Activated CD8-positive, alpha-beta T cell treated with anti-CD3 and anti-CD28 coated beads for 36 hours (primary cell): ENCODE measurements around the gene CYP2W1. TPM values are rescaled to one million over a fixed set of nuclear protein-coding genes. Genes with fewer than 3 reads are reported as not detected.

Experiments
- ATAC-seq: fragments of 200-7000 bp; cut with Tn5 transposase; one replicate; pipeline ENCODE4 v1.10.0; 2021; ENCODE audit warnings: mild to moderate bottlenecking, moderate library complexity
- CTCF ChIA-PET: fragments of 350-600 bp; sonication (Branson Sonifier 250); formaldehyde crosslinking; loops from one replicate; lab custom pipeline; 2021; ENCODE audit warnings: antibody characterized with exemption; lab: Charles Lee
- POLR2A ChIA-PET: fragments of 350-600 bp; sonication (Branson Sonifier 250); formaldehyde crosslinking; loops from one replicate; lab custom pipeline; 2021; ENCODE audit warnings: antibody characterized with exemption; lab: Charles Lee
- DNase-seq: peaks from one replicate; pipeline ENCODE4 v3.0.0-alpha.2; 2020
- H3K27ac Mint-ChIP-seq: one replicate; pipeline ENCODE4 v1.8.0; 2021; ENCODE audit warnings: mild to moderate bottlenecking, mixed read lengths
- H3K27me3 Mint-ChIP-seq: one replicate; pipeline ENCODE4 v1.8.0; 2021; ENCODE audit warnings: mixed read lengths
- H3K36me3 Mint-ChIP-seq: one replicate; pipeline ENCODE4 v1.8.0; 2021; ENCODE audit warnings: low read depth, mixed read lengths
- H3K4me1 Mint-ChIP-seq: one replicate; pipeline ENCODE4 v1.8.0; 2021; ENCODE audit warnings: low read depth, mixed read lengths
- H3K4me3 Mint-ChIP-seq: one replicate; pipeline ENCODE4 v1.8.0; 2021; ENCODE audit warnings: mild to moderate bottlenecking, moderate library complexity, mixed read lengths
- H3K9me3 Mint-ChIP-seq: one replicate; pipeline ENCODE4 v1.8.0; 2021; ENCODE audit warnings: mixed read lengths
- intact Hi-C: fragments of 100-400 bp; cut with micrococcal nuclease; formaldehyde crosslinking; loops from one replicate; pipeline ENCODE4 v1.10.0; 2022
- total RNA-seq, 2 experiments: library from RNA; stranded (reverse); gene quantifications; one replicate each; pipeline ENCODE4 v1.2.3, GENCODE V29; 2021
- TF ChIP-seq, protein P1 (sequence below): fragments of 200-600 bp; IDR thresholded peaks from one replicate; pipeline ENCODE4 v1.8.0; 2022; ENCODE audit warnings: antibody characterized with exemption, mild to moderate bottlenecking

Gene CYP2W1
- total RNA-seq, 2 experiments from 2014 or later: not detected

DNA sequence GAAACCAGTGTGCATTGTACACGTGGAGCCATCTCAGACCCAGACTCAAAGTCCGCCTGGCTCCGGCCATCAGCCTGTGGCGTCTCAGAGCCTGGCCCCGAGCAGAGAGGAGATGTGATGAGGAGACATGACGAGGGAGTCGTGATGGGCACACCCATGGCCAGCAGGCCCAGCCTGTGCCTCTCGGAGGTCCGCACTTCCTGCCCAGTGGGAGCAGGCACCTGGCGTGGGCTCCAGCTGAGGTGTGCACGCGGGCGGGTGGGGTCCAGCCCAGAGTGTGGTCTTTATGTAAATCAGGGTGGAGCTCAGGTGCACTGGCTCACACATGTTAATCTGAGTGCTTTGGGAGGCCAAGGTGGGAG is 35.3 kb downstream of the CYP2W1 start:
- H3K36me3 Mint-ChIP-seq: peaks cover 12% of the 10 kb centered on the region
- CTCF ChIA-PET: interaction anchor here (1.5 to 2.0 kb wide), 2 partner anchors 25 to 48 kb away, joined by 6 to 9 read pairs; no protein-coding TSS in a partner anchor
- ATAC-seq (no peak), DNase-seq (no peak)
- H3K4me3 Mint-ChIP-seq: no peak overlapping the region
- intact Hi-C loops: no loop called here
- POLR2A ChIA-PET: no interaction called here
- TF ChIP-seq, protein P1, sequence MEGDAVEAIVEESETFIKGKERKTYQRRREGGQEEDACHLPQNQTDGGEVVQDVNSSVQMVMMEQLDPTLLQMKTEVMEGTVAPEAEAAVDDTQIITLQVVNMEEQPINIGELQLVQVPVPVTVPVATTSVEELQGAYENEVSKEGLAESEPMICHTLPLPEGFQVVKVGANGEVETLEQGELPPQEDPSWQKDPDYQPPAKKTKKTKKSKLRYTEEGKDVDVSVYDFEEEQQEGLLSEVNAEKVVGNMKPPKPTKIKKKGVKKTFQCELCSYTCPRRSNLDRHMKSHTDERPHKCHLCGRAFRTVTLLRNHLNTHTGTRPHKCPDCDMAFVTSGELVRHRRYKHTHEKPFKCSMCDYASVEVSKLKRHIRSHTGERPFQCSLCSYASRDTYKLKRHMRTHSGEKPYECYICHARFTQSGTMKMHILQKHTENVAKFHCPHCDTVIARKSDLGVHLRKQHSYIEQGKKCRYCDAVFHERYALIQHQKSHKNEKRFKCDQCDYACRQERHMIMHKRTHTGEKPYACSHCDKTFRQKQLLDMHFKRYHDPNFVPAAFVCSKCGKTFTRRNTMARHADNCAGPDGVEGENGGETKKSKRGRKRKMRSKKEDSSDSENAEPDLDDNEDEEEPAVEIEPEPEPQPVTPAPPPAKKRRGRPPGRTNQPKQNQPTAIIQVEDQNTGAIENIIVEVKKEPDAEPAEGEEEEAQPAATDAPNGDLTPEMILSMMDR: no peak
- peaks cover 11% of the 10 kb centered on the region for H3K9me3 Mint-ChIP-seq
- no peaks in the 10 kb centered on the region for H3K27me3 Mint-ChIP-seq
- H3K27ac Mint-ChIP-seq: no peak overlapping the region
- H3K4me1 Mint-ChIP-seq: peaks cover 11% of the 10 kb centered on the region

DNA sequence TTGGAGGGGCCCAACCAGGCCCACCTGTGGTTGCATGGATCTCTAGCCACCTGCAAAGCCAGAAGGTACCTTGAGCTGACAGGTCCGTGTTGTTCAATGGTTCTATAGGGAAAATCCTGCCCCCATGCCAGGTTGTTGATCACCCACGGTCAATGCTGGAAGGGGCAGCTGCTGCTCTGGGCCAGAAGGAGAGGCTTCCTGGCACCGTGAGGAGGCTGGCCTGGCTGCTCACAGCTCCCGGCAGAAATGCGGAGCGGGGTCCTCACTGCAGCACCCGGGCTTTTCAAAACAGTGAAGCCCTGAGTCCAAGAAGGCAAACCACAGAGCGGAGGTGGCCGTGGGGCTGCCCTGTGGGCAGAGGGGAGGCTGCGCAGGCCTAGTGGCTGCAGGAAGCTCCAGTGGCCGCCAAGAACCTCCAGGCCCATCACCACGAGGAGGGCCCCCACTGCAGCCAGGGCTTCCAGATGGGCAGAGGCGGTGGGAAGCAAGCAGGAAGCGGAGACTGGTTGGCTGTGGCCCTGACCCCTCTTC is 36.3 kb downstream of the CYP2W1 start:
- POLR2A ChIA-PET: no interaction called here
- H3K36me3 Mint-ChIP-seq: peaks cover 14% of the 10 kb centered on the region

DNA sequence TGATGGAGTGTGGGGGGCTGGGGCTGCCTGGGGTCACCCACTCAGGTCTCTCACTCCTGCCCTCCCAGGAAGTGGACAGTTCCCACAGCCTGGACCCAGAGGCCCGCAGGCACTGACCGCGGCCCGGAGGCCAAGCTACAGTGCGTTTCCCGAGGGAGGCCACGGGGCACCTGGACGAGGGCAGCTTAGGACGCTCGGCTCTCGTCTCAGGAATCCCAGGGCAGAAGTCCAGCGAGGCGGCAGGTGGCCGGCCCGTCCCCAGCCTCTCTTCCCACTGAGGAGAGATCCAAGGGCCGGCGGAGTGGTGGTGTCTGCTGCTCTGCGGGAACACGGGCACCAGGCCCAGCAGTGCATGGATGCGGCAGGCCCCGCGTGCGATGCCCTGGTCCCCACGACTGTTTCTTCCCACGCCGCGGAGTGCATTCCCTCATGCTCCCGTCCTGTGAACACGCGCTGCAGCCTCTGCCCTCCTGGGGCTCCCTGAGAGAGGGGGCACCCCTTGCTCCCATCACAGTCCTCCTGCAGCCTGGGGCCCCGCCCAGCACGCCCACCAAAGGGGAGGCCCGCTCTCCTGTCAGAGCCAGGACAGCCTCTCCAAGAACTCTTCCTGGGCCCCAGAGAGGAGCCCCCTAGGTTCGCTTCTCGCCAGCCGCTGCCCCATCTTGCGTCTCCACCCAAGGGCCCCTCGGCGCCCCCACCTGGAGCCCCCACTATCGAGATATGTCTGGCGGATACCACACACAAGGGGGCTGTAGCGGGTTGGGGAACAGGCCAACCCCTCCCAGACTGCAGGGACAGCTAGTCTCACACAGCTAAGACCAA is 37.0 kb downstream of the CYP2W1 start:
- H3K4me3 Mint-ChIP-seq: no peak overlapping the region
- ChIA-PET CTCF (interaction anchor here (2.0 kb wide), 1 partner anchor 27 kb away, joined by 9 read pairs; no protein-coding TSS in a partner anchor), POLR2A (no interaction called here)

More for the DNA sequence above, 36.3 kb downstream of the CYP2W1 start:
- no peaks in the 10 kb centered on the region for H3K27me3 Mint-ChIP-seq
- intact Hi-C loops: no loop called here
- TF ChIP-seq, protein P1: no peak
- no peak overlapping the region for H3K27ac Mint-ChIP-seq
- H3K9me3 Mint-ChIP-seq: peaks cover 11% of the 10 kb centered on the region
- CTCF ChIA-PET: interaction anchor here (1.5 to 2.0 kb wide), 2 partner anchors 26 to 47 kb away, joined by 6 to 9 read pairs; no protein-coding TSS in a partner anchor
- no peak overlapping the region for H3K4me3 Mint-ChIP-seq
- peaks cover 6% of the 10 kb centered on the region for H3K4me1 Mint-ChIP-seq
- no peak for DNase-seq
- ATAC-seq: no peak

DNA sequence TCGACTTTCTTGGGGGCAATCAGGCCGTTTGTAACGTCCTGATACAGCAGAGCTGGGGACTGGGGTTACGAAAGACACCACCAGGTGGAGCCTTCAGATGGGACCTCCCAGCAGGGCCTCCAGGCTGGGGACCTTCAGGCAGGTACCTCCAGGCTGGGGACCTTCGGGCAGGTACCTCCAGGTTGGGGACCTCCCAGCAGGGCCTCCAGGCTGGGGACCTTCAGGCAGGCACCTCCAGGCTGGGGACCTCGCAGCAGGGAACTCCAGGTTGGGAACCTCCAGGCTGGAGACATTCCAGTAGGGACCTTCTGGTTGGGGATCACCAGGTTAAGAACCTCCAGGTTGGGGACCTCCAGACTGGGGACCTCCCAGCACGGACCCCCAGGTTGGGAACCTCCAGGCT is 37.9 kb downstream of the CYP2W1 start:
- H3K4me3 Mint-ChIP-seq: no peak overlapping the region
- POLR2A ChIA-PET: no interaction called here
- H3K4me1 Mint-ChIP-seq: peaks cover 6% of the 10 kb centered on the region
- no peak overlapping the region for H3K27ac Mint-ChIP-seq
- TF ChIP-seq, protein P1: no peak
- ATAC-seq: peak; percentile 32
- H3K27me3 Mint-ChIP-seq: no peaks in the 10 kb centered on the region
- peaks cover 11% of the 10 kb centered on the region for H3K9me3 Mint-ChIP-seq
- peaks cover 14% of the 10 kb centered on the region for H3K36me3 Mint-ChIP-seq
- intact Hi-C loops: no loop called here
- DNase-seq: no peak
- CTCF ChIA-PET: interaction anchor here (1.2 kb wide), 1 partner anchor 45 kb away, joined by 4 read pairs; no protein-coding TSS in a partner anchor

More for the DNA sequence above, 37.0 kb downstream of the CYP2W1 start:
- TF ChIP-seq, protein P1: no peak
- H3K9me3 Mint-ChIP-seq: peaks cover 11% of the 10 kb centered on the region
- no peaks in the 10 kb centered on the region for H3K27me3 Mint-ChIP-seq
- peaks cover 14% of the 10 kb centered on the region for H3K36me3 Mint-ChIP-seq
- intact Hi-C loops: no loop called here
- no peak for ATAC-seq
- no peak overlapping the region for H3K27ac Mint-ChIP-seq
- peaks cover 6% of the 10 kb centered on the region for H3K4me1 Mint-ChIP-seq
- DNase-seq: no peak

DNA sequence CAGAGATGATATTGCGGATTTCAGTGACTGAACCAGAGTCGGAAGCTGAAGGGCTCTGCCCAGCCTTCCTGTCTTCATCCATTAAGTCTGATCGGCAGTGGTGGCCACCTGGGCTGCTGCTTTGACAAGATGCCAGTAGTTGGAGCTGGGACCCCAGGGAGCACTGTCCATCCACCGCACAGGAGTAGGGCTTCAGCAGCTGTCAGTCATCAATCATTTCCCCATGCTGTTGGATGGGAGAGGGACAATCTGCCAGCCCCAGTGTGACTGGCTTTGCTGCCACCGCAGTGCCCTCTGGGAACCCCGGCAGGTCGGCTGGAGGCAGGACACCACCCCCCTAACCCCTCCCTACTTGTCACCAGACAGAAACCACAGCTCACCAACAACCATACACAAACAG is 38.4 kb downstream of the CYP2W1 start:
- ChIA-PET POLR2A (no interaction called here), CTCF (interaction anchor here (1.2 kb wide), 1 partner anchor 44 kb away, joined by 4 read pairs; no protein-coding TSS in a partner anchor)
- Mint-ChIP-seq H3K4me3 (no peak overlapping the region), H3K27me3 (no peaks in the 10 kb centered on the region), H3K27ac (no peak overlapping the region), H3K9me3 (peaks cover 11% of the 10 kb centered on the region), H3K4me1 (peaks cover 8% of the 10 kb centered on the region), H3K36me3 (peaks cover 14% of the 10 kb centered on the region)
- ATAC-seq (no peak), DNase-seq (no peak)
- TF ChIP-seq, protein P1: no peak
- intact Hi-C loops: no loop called here
